GM18867 (cell line): ENCODE measurements around the gene GK2.

Source experiments
- ATAC-seq: cut with Tn5 transposase; IDR thresholded peaks from one replicate; pipeline ENCODE4 v1.9.1; 2021; ENCODE audit warnings: mild to moderate bottlenecking, moderate library complexity; ENCODE audit not compliant: unreplicated experiment

GK2 gene

GRCh38 chr4:79408063-79408462, at the start of gene GK2:
Gene GK2 (minus strand): TSS chr4:79408228. CDS start chr4:79408200, 28 bp downstream.
- ATAC-seq = no peak

DNA sequence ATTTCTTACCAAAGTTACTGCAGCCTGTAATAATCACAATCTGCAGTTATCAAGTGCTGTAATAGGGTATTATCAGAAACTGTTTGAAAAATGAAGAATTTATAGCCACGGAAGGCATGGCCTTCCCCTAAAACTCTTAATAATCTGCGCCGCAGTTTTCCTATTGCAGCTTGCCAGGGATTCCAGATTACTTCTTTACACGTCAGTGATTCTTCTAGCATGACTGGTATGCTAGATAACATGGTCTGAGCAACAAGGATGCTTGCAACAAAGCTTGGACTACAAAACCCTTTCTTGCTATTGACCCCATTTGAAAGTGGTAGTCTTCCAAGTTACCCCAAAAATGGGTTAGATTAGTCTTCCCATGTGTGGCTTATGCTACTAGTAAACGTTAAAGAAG, 47.2 kb upstream of the GK2 start:
- no peak for ATAC-seq

DNA sequence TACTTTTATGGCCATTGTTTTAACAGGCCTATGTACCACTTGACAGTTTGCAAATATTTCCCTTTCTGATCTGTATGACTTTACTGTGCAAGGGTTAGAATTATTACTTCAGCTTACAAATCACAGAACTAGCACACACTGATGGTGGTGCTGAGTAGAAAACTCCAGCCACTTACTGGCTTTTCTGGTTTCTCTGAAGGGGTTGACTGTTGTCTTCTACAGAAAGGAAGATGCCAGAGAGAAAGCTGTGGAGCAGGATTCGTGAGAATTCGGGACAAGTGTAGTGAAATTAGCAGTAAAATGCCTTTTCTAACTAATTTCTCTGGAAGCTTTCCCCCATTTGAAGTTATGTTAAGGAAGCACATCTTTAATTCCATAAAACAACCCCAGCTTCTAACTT, 46.6 kb upstream of the GK2 start:
- ATAC-seq = no peak

- no peak for ATAC-seq
These were observed 42.0 kb upstream of the GK2 start for GRCh38 chr4:79450053-79450452.

- no peak for ATAC-seq
These were observed 38.1 kb upstream of the GK2 start for GRCh38 chr4:79446145-79446544.

DNA sequence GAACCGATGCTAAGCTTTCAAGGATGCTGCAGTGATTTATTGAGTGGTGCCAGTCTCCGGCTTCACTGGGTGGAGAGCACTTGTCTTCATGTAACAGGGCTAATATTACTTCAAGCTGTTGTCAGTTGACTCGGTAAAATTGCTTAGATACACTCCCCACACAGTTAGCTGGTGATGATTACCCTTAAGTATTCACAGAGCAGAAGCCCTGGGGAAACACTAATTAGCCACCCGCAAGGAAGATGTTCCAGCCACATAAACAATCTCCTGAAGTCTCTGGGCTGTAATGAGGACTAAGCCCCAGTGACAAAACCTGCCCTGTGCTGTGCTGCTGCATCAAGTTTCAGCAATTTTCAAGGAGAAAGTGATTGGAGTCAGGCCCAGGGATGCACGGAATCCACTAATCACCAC, 37.3 kb upstream of the GK2 start:
- no peak for ATAC-seq

- ATAC-seq = no peak
These were observed 34.4 kb upstream of the GK2 start for GRCh38 chr4:79442422-79442821.

GRCh38 chr4:79439489-79439888, 31.5 kb upstream of the GK2 start:
- no peak for ATAC-seq

- ATAC-seq = no peak
These were observed 23.8 kb upstream of the GK2 start for GRCh38 chr4:79431839-79432238.

DNA sequence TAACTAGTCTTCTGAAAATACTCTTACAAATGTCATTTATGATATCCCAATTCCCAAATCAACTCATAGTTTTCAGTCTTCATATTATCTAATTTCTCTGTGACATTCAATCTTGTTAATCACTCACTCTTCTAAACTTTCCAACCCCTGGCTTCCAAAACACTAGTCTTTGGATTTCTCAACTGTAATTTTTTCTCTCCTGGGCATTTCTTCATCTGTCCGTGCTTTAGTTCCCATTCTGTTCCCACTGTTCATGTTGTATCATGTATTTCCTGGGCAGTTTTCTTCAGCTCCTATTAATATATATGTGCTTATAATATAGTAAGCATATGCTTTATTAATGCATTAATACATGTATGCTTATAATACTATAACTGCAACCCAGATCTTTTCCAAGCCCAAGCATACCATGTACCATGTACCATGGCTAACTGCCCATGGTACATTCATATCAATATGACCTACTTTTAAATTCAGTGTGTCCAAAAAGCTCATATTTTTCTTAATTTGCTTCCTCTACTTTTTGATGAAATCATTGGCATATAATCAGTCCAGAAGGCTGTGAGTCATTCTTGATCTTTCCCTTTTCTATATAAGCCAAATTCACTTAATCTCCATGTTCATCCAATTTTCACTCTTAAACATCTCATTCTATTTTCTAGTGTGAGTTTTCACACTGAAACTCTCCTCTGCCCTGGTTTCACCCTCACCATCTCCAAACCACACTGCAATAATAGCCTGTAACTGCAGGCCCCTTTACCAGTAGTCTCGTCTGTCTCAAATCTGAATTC, 21.3 kb upstream of the GK2 start:
- ATAC-seq = no peak

- no peak for ATAC-seq
These were observed 19.0 kb upstream of the GK2 start for GRCh38 chr4:79426989-79427388.

- ATAC-seq = no peak
These were observed 17.6 kb upstream of the GK2 start for GRCh38 chr4:79425586-79425985.

DNA sequence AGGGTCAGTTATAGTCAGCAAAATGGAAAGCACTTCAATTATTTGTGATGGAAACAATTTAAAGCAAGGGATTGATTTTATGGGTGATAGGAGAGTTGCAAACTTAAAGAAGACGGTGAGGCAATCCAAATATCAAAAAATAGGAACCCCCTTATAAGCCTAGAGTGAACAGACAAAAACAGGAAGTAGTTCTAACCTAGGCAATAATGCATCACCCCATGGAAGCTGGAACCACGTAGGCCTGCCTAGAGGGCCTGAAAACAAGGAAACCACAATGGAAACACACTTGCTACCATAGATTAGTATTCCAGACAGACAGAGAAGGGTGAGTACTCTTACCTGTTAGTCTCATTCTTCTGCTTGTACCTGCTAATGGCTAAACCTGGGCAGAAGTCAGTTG, 13.5 kb upstream of the GK2 start:
- no peak for ATAC-seq

DNA sequence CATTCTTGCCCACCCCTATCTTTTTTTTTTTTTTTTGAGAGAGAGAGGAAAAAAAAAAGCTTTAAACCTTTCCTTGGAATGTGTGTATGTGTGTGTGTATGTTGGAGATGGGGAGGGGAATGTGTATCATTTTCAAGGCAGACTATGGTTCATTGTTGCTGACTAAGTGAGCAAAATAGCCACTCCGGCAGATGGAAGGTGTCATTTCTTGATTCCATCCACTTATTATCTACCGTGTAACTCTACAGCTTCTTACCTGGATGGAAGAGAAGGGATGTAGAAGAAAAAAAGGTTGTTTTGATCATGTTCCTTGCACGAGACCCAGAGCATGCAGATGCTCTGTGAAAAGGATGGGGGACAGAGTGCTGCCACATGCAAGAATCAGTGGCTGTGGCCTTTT, 5.9 kb upstream of the GK2 start:
- no peak for ATAC-seq

DNA sequence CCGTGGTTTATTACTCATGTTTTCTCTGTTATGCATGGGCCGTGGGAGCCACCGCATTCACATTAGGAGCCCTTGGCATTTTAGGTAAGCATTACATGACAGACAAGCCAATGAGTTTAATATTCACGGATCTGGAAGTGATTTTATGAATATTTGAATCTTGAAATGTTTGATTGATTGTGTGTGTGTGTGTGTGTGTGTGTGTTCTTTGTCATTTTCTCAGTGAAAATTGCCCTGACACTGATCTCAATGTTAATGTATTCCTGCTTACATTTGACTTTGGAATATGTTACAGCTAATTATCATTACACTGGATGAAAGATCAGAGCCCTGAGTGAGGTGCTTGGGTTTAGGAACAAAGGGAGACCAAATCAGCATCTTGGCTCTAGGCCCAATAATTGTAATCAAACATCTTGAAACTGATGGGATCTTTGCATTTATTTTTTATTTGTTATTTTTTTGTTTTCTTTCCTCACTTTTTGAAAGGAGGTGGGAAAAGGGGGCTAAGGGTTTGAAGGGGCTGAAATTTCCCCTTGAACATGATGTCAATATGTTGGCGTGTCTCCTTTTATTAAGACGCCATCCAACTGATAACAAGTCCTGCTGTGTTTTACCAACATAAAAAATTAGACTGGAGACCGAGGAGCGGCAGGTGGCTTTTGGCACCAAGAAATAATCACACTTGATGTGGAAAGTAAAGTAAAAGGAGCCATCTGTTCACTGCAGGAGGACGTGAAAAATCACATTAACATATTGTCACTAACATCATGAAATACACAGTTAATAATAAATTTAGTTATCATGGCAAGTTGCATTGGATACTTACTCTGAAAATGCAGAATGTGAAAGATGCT, 5.2 kb upstream of the GK2 start:
- no peak for ATAC-seq

DNA sequence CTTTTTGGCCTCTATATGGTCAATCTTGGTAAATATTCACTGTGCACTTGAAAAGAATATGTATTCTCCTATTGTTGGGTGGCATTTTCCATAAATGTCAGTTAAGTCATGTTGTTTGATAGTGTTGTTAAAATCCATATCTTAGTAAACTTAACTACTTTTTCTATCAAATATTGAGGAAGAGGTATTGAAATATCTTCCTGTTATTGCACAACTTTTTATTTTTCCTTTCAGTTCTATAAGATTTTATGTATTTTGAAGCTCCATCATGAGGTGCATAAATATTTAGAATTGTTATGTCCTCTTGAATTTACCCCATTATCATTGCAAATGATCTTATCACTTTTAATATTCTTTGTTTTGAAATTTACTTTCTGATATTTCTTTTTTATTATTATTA, 3.4 kb downstream of the GK2 start:
- ATAC-seq = no peak

- ATAC-seq = no peak
These were observed 4.7 kb downstream of the GK2 start for GRCh38 chr4:79403356-79403755.

GRCh38 chr4:79402332-79402851, 5.6 kb downstream of the GK2 start:
- ATAC-seq = no peak

GRCh38 chr4:79399076-79399475, 9.0 kb downstream of the GK2 start:
- peak; percentile 85 for ATAC-seq

- no peak for ATAC-seq
These were observed 10.1 kb downstream of the GK2 start for GRCh38 chr4:79397951-79398350.

DNA sequence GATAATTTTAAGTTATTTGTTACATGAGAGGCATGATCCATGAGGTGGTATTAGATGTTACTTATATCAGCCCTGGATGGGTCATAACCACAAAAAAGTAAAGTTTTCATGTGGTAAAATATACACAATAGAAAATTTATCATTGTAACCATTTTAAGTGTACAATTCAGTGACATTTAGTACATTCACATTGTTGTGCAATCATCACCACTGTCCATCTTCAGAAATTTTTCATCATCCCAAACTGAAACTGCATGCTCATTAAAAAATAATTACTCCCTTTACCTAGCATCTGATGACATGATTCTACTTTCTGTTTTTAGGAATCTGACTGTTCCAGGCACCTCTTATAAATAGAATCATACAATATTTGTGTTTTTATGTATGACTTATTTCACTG, 11.2 kb downstream of the GK2 start:
- ATAC-seq = no peak

- no peak for ATAC-seq
These were observed 12.2 kb downstream of the GK2 start for GRCh38 chr4:79395841-79396240.
